Thymus (tissue), 14 donors: ENCODE results near the gene C16orf92. TPM values are rescaled to one million over a fixed set of nuclear protein-coding genes. Genes with fewer than 3 reads are reported as not detected.
A peak's percentile ranks its signal among the peaks of the same experiment; 100 is the strongest.

ENCODE experiments used
- DNase-seq, 9 donors: peaks; one replicate each; pipeline ENCODE4 v3.0.0-alpha.2; 2013; ENCODE audit warnings: low spot score in 9 of 9, low read depth in 6 of 9, missing footprints in 1 of 9
- H3K27ac ChIP-seq, 2 donors: one replicate each; pipeline ENCODE4 v1.5.1; 2013; ENCODE audit warnings: control low read depth in 1 of 2, low read depth in 1 of 2, low read length in 1 of 2, mild to moderate bottlenecking in 1 of 2, moderate library complexity in 1 of 2
- H3K27me3 ChIP-seq, 2 donors: one replicate each; pipeline ENCODE4 v1.5.1; 2013; ENCODE audit warnings: low read length in 1 of 2; ENCODE audit not compliant: control insufficient read depth in 2 of 2, insufficient read depth in 1 of 2
- H3K36me3 ChIP-seq, 2 donors: one replicate each; pipeline ENCODE4 v1.5.1; 2013; ENCODE audit warnings: low read length in 1 of 2, mild to moderate bottlenecking in 1 of 2, moderate library complexity in 1 of 2; ENCODE audit not compliant: control insufficient read depth in 2 of 2, insufficient read depth in 2 of 2
- H3K4me1 ChIP-seq, 2 donors: one replicate each; pipeline ENCODE4 v1.5.1; 2013; ENCODE audit warnings: low read length in 2 of 2; ENCODE audit not compliant: control insufficient read depth in 2 of 2, insufficient read depth in 2 of 2
- H3K4me3 ChIP-seq, 2 donors: one replicate each; pipeline ENCODE4 v1.5.1; 2013; ENCODE audit warnings: low read length in 2 of 2, control low read depth in 1 of 2, mild to moderate bottlenecking in 1 of 2
- H3K9me3 ChIP-seq, 2 donors: one replicate each; pipeline ENCODE4 v1.5.1; 2013; ENCODE audit warnings: low read length in 1 of 2, mild to moderate bottlenecking in 1 of 2; ENCODE audit not compliant: control insufficient read depth in 2 of 2, insufficient read depth in 1 of 2
- WGBS: extraction: QIAGEN DNeasy Blood & Tissue Kit; methylation state at CpG from one replicate; pipeline ENCODE4 v1.1.7; 2013; 5-methylcytosine and 5-hydroxymethylcytosine counted together
- long read RNA-seq, 10 donors: transcript quantifications; one replicate each; lab custom pipeline, GENCODE V29; 2026
- polyA plus RNA-seq: library from polyadenylated mRNA; stranded (reverse); fragments of 200-250 nt; gene quantifications from one replicate; pipeline ENCODE4 v1.2.3, GENCODE V29; 2013
- total RNA-seq: library from RNA; stranded (reverse); fragments of 120-200 nt; gene quantifications from one replicate; pipeline ENCODE4 v1.2.4, GENCODE V29; 2013
- donor health status: healthy.

C16orf92 gene
- total RNA-seq (not detected), polyA plus RNA-seq (not detected)
- long read RNA-seq, donor 1, result 0 reads
- long read RNA-seq, donor 2, result 0 reads
- long read RNA-seq, donor 3, result 0 reads
- long read RNA-seq, donor 4, result 0 reads
- long read RNA-seq, donor 5, result 0 reads
- long read RNA-seq, donor 6, result 0 reads
- long read RNA-seq, donor 7, result 0 reads
- long read RNA-seq, donor 8, result 0 reads
- long read RNA-seq, donor 9, result 0 reads
- long read RNA-seq, donor 10, result 0 reads

- H3K36me3 ChIP-seq, result no peaks in the 10 kb centered on the region
- peaks cover 0 to 7% of the 10 kb centered on the region in 2 donors for H3K9me3 ChIP-seq
- no peak for DNase-seq
- WGBS, result 94% methylated on average over 6 of the region's 6 CpGs
- H3K4me1 ChIP-seq, result peaks cover 0 to 12% of the 10 kb centered on the region in 2 donors
- peaks cover 2 to 72% of the 10 kb centered on the region in 2 donors for H3K27me3 ChIP-seq
- no peak within 1 kb of the TSS for H3K4me3 ChIP-seq
- no peak within 1 kb of the TSS for H3K27ac ChIP-seq
Observed at GRCh38 chr16:30022887-30023286, at the start of gene C16orf92. Gene C16orf92 (plus strand): TSS chr16:30023198. CDS start chr16:30023341, 143 bp downstream.

- peak within 1 kb of the TSS; percentile 94 to 99 for H3K4me3 ChIP-seq
- peak; percentile 82 to 96 (median 90) for DNase-seq
- peaks cover 22 to 36% of the 10 kb centered on the region in 2 donors for H3K4me1 ChIP-seq
- WGBS, result 4% methylated on average over 75 of the region's 75 CpGs
- H3K36me3 ChIP-seq, result peaks cover 14 to 25% of the 10 kb centered on the region in 2 donors
- peak within 1 kb of the TSS; percentile 88 to 91 for H3K27ac ChIP-seq
- H3K27me3 ChIP-seq, result no peaks in the 10 kb centered on the region
- peaks cover 0 to 5% of the 10 kb centered on the region in 2 donors for H3K9me3 ChIP-seq
Observed at GRCh38 chr16:29973384-29974246, 49.4 kb upstream of the C16orf92 start, which contains the start of gene TAOK2. Gene TAOK2 (plus strand): TSS chr16:29973868. CDS start chr16:29977773, 3,905 bp downstream.

- peaks cover 19 to 27% of the 10 kb centered on the region in 2 donors for H3K36me3 ChIP-seq
- peak overlapping the region; percentile 94 to 99 for H3K4me3 ChIP-seq
- H3K9me3 ChIP-seq, result peaks cover 0 to 5% of the 10 kb centered on the region in 2 donors
- whole genome bisulfite sequencing, result 4% methylated on average over 31 of the region's 31 CpGs
- no peaks in the 10 kb centered on the region for H3K27me3 ChIP-seq
- H3K27ac ChIP-seq, result peak overlapping the region; percentile 48 to 88
- H3K4me1 ChIP-seq, result peaks cover 22 to 36% of the 10 kb centered on the region in 2 donors
- peak in 1 of 9 donors; percentile 42 for DNase-seq
Observed at GRCh38 chr16:29974291-29975133, 48.5 kb upstream of the C16orf92 start.

GRCh38 chr16:29975134-29975538, 47.9 kb upstream of the C16orf92 start:
- peaks cover 0 to 5% of the 10 kb centered on the region in 2 donors for H3K9me3 ChIP-seq
- peak overlapping the region; percentile 94 to 99 for H3K4me3 ChIP-seq
- no peaks in the 10 kb centered on the region for H3K27me3 ChIP-seq
- H3K27ac ChIP-seq, result peak overlapping the region in 1 of 2 donors; percentile 88
- DNase-seq, result no peak
- H3K36me3 ChIP-seq, result peaks cover 26 to 32% of the 10 kb centered on the region in 2 donors
- 82% methylated on average over 5 of the region's 5 CpGs for WGBS
- peaks cover 22 to 36% of the 10 kb centered on the region in 2 donors for H3K4me1 ChIP-seq

- peak in 1 of 9 donors; percentile 30 for DNase-seq
- peaks cover 0 to 5% of the 10 kb centered on the region in 2 donors for H3K9me3 ChIP-seq
- H3K36me3 ChIP-seq, result peaks cover 30 to 40% of the 10 kb centered on the region in 2 donors
- H3K4me1 ChIP-seq, result peaks cover 22 to 36% of the 10 kb centered on the region in 2 donors
- H3K27me3 ChIP-seq, result no peaks in the 10 kb centered on the region
- H3K4me3 ChIP-seq, result peak overlapping the region; percentile 3 to 5
- H3K27ac ChIP-seq, result peak overlapping the region; percentile 27 to 55
- 51% methylated on average over 6 of the region's 6 CpGs for WGBS
Observed at GRCh38 chr16:29975811-29976511, 47.0 kb upstream of the C16orf92 start.

- H3K9me3 ChIP-seq, result peaks cover 0 to 5% of the 10 kb centered on the region in 2 donors
- H3K27ac ChIP-seq, result no peak overlapping the region
- 95% methylated on average over 9 of the region's 9 CpGs for WGBS
- H3K4me1 ChIP-seq, result peaks cover 22 to 36% of the 10 kb centered on the region in 2 donors
- no peak overlapping the region for H3K4me3 ChIP-seq
- H3K27me3 ChIP-seq, result no peaks in the 10 kb centered on the region
- peaks cover 39 to 49% of the 10 kb centered on the region in 2 donors for H3K36me3 ChIP-seq
- no peak for DNase-seq
Observed at GRCh38 chr16:29977063-29977825, 45.8 kb upstream of the C16orf92 start.

- no peak overlapping the region for H3K27ac ChIP-seq
- H3K9me3 ChIP-seq, result peaks cover 0 to 3% of the 10 kb centered on the region in 2 donors
- no peak for DNase-seq
- 98% methylated on average over 9 of the region's 9 CpGs for WGBS
- no peaks in the 10 kb centered on the region for H3K27me3 ChIP-seq
- H3K4me1 ChIP-seq, result peaks cover 22 to 29% of the 10 kb centered on the region in 2 donors
- H3K36me3 ChIP-seq, result peaks cover 47 to 57% of the 10 kb centered on the region in 2 donors
- no peak overlapping the region for H3K4me3 ChIP-seq
Observed at GRCh38 chr16:29978081-29978480, 44.9 kb upstream of the C16orf92 start.
